GM19238 (cell line): ENCODE results near the gene PLAAT4.

Experiments
- DNase-seq: peaks from one replicate; pipeline ENCODE4 v3.0.0; 2011; ENCODE audit warnings: low spot score; ENCODE audit not compliant: insufficient read length

PLAAT4 gene

DNA sequence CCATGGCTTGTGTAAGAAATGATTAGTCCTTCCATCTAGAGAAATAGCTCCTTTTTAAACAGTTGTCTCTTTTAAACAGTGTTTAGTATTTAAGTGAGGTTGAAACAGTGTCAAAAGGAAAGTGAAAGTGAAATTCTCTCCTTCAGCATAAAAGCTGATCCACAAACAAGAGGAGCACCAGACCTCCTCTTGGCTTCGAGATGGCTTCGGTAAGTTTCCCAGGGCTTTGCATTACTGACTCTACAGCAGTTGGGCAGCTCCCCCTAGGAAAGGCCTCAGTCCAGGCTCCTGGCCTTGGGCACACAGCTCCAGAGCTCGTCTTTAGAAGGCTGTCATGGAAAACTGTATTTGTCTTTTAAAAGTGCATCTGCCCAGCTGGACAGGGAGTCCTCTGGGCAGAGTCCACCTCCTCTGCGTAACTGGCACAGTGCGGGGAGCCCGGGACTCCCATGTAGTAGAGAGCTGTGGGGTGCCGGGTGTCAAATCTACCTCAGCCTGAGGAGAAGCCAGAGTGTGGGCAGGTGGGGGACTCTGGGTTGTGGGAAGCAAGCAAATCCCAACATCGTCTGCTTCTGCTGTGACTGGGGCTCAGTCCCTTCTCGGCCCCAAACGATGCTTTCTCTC is at the start of gene PLAAT4:
PLAAT4 (plus strand) TSS at position 140 of the 624 bp plus-strand sequence; CDS start at position 201, 61 bp downstream.
- peak; percentile 55 for DNase-seq

DNA sequence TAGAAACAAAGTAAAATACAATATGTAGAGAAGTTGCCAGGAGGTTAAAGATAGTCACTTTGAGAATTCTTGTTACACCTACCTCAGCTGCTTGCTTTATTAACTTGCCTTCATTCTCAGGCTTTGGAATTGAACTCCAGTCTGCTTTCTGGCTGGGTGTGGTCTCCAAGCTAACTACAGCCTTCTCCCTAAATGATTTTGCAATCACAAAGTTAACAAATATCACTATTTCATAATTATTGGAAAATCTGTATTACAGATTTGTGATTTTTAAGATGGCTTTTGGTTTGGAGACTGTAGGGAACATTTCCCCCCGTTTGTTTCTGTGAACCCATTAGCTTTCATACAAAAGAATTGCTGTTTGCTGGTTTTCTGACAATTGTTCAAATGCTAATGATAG is 47.8 kb upstream of the PLAAT4 start:
- DNase-seq, result no peak

GRCh38 chr11:63489879-63490278 is 46.7 kb upstream of the PLAAT4 start:
- no peak for DNase-seq

GRCh38 chr11:63490551-63491239 is 45.9 kb upstream of the PLAAT4 start, which contains the start of gene PLAAT5:
Gene PLAAT5 (minus strand): TSS chr11:63491167. CDS start chr11:63491034, 133 bp downstream.
- DNase-seq, result no peak

- no peak for DNase-seq
These were observed 45.4 kb upstream of the PLAAT4 start for GRCh38 chr11:63491240-63491587.

GRCh38 chr11:63491636-63492372 is 44.8 kb upstream of the PLAAT4 start:
- no peak for DNase-seq

DNA sequence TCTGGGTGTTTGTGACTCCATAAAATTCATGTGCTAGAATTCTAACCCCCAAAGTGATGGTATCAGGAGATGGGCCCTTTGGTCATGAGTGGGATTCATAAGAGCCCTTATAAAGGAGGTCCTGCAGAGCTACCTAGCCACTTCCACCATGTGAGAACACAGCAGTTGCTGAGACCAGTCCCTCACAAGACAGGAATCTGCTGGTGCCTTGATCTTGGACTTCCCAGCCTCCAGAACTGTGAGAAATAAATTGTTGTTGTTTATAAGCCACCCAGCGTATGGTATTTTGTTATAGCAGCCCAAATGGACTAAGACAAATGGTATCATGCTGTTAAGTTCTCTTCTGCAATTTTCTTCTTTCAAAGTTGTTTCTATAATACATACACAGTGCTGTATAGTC is 44.2 kb upstream of the PLAAT4 start:
- no peak for DNase-seq

DNA sequence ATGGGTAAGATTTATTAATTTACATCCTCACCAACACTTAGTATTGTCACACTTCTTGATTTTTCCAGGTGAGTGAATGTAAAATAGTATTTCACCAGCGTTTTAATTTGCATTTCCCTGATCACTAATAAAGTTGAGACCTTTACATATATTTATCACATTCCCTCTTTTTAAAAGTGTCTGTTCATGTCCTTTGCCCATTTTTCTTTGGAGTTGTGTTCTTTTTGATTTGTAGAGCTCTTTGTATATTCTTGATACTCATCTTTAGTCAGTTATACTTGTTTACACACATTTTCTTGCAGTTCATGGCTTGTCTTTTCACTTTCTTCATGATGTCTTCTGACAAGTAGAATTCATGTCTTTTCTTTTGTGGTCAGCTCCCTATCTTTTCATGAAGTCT is 43.5 kb upstream of the PLAAT4 start:
- no peak for DNase-seq

DNA sequence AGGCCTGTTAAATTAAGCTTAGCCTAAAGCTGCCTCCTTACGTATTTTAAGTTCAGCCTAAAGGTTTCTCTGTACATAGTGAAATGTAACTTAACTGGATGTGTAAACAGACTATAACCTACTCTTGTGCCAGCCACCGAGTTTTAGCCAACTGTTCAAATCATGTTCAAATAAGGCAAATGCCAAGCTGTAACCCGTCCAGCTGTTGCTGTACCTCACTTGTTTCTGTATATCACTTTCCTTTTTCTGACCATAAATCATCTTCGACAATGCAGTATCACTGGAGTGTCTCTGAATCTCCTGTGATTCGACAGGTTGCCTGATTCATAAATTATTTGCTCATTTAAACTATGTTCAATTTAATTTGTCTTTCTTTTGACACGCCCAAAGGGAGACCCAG is 41.6 kb upstream of the PLAAT4 start:
- DNase-seq, result no peak

DNA sequence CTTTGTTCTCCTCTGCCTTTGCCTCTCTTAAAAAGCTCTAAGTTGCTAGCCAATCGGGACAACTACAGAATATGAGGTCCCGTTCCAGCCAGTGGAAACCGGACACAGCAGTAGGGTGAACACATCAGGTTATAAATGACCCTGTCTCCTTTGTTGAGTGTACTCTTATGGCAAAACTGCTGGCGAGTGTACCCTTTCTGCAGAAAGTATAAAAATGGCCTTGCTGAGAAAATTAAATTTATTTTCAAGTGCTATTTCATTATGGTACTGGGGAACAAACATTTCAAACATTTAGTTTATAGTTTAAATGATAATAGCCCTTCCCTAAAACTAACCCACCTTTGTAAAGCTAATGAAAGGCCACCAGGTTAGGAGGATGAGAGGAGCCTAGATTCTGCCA is 36.7 kb upstream of the PLAAT4 start:
- no peak for DNase-seq

GRCh38 chr11:63501236-63501635 is 35.4 kb upstream of the PLAAT4 start:
- no peak for DNase-seq

GRCh38 chr11:63502252-63502820 is 34.3 kb upstream of the PLAAT4 start:
- DNase-seq, result no peak

- DNase-seq, result no peak
These were observed 33.1 kb upstream of the PLAAT4 start for GRCh38 chr11:63503492-63503891.

DNA sequence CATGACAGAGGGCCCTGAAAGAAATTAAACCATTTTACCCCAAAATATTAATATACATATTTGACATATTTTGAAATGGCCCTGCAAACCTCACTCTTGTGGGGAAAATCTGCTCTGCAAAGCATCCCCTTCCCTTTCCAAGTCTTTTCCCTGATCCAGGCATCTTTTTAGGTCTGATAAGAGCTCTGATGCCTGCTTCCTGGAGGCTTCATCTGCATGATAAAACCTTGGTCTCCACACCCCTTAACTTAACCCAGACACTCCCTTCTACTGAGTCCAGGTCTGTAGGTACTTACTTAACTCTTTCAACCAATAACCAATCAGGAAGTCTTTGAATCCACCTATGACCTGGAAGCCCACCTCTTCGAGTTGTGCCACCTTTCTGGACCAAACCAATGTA is 32.6 kb upstream of the PLAAT4 start:
- no peak for DNase-seq

GRCh38 chr11:63504933-63505586 is 31.5 kb upstream of the PLAAT4 start:
- no peak for DNase-seq

DNA sequence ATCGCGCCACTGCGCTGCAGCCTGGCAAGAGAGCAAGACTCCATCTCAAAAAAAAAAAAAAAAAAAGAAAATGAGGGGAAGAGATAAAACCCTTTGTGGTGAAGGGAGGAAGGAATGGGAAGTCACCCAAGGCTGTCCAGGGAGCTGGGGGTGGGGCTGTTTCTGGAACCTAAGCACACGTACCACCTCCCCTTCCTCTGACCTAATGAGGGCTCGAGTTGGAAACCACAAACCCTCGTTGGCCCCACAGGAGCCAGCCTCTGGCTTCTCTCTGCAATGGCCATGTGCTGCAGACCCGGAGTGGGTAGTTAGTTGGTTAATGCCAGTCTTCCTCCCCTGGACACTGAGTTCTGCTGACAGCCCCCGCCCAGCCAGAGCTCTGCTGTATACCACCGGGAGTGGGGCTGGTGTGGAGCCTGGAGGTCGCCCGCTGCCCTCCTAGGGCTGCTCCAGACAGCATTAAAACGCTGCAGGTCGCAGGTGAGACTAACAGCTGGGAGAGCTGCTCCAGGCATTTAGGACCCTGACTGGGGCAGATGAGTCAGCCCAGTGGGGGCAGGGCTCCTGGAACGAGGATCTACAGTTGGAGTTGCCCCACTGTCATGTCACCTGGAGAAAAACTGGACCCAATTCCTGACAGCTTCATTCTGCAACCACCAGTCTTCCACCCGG is 30.6 kb upstream of the PLAAT4 start, which contains the start of gene LGALS12:
LGALS12 (plus strand) TSS at position 228 of the 672 bp plus-strand sequence; CDS start at position 603, 375 bp downstream.
- no peak for DNase-seq

GRCh38 chr11:63506876-63507275 is 29.7 kb upstream of the PLAAT4 start:
- DNase-seq, result no peak

- no peak for DNase-seq
These were observed 29.1 kb upstream of the PLAAT4 start for GRCh38 chr11:63507511-63507910.

DNA sequence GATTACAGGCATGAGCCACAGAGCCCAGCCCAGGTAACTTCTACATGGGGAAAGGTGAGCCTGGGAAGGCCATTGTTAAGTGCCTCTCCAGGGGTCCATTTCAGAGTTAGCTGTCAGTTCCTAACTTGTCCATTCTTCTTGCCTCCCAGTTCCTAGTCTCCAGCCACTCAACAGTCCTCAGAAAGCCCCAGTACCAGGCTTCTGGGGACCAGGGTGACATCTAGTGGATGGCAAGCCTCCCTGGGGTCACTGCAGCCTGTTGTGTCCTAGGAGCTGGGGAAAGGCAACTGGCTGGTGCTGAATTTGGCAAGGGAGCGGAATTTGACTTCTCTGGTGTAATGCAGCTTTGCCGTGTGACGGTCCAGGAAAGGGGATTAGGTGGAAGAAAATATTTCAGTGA is 28.6 kb upstream of the PLAAT4 start:
- no peak for DNase-seq

DNA sequence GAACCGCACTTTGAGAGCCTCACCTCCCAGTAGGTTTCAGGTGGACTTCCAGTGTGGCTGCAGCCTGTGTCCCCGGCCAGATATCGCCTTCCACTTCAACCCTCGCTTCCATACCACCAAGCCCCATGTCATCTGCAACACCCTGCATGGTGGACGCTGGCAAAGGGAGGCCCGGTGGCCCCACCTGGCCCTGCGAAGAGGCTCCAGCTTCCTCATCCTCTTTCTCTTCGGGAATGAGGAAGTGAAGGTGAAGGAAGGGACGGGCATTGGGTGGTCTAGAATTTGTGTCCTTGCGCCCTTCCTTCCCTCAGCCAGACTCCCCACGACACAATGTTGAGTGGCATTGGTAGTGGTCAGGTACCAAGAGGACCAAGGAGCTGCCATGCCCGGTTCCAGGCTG is 27.9 kb upstream of the PLAAT4 start:
- DNase-seq, result no peak
